GM21360 (cell line): Measurements from ENCODE around the gene ANO6.

Experiments used
- ATAC-seq: cut with Tn5 transposase; IDR thresholded peaks from one replicate; pipeline ENCODE4 v1.9.1; 2021; ENCODE audit warnings: mild to moderate bottlenecking, moderate library complexity; ENCODE audit not compliant: unreplicated experiment

ANO6 gene

DNA sequence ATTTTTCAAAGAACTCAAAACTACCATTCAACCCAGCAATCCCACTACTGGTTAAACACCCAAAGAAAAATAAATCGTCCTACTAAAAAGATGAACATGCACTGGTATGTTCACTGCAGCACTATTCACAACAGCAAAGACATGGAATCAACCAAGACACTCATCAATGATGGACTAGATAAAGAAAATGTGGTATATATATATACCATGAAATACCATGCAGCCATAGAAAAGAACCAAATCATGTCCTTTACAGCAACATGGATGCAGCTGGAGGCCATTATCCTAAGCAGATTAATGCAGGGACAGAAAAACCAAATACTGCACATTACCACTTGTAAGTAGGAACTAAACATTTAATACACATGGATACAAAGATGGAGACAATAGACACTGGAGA lies 3.8 kb upstream of the ANO6 start:
- no peak for ATAC-seq

GRCh38 chr12:45213107-45213506 lies 2.8 kb upstream of the ANO6 start:
- ATAC-seq: no peak

DNA sequence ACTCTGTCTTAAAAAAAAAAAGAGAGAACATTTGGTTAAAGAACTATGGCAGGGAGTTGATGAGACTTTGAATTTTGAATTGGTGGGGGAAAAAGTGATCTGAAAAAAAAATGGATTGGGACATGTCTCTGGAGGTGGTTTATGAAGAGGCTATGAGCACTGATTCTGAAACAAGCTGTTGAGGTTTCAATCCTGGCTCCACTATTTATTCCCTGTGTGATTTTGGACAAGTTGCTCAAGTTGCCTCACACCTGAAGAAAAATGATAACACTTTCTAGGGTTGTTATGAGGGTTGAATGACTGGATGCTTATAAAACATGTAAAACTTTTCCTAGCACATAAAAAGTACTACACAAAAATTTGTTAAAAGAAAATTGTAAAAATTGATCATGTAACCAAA lies 1.8 kb upstream of the ANO6 start:
- ATAC-seq: no peak

GRCh38 chr12:45214749-45215418 lies 1.0 kb upstream of the ANO6 start:
- ATAC-seq: no peak

- peak; percentile 39 for ATAC-seq
Measured at GRCh38 chr12:45216230-45216982, 511 bp downstream of the ANO6 start.

DNA sequence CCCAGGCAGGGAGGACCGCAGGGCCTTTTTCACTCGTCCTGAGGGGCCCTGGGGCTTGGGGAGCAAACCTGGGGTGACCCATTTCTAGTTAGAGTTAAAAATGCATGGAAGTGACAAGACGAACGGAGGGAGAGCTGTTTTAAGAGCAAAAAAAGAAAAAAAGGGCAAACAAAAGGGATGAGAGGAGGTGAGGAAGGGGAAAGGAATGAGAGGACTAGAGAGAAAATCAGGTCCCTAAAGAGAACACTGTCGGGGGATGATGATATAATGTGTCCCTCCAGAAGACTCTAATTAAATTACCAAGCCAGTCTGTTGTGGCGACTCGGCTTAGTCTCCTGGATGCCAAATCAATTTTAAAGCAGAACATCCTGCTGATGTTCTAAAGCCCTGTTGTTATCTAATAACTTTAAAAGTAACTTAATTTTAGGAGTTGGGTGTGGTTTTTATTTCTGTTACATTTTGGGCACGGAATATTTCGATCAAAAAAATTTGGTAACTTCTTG lies 1.1 kb downstream of the ANO6 start:
- ATAC-seq: no peak

DNA sequence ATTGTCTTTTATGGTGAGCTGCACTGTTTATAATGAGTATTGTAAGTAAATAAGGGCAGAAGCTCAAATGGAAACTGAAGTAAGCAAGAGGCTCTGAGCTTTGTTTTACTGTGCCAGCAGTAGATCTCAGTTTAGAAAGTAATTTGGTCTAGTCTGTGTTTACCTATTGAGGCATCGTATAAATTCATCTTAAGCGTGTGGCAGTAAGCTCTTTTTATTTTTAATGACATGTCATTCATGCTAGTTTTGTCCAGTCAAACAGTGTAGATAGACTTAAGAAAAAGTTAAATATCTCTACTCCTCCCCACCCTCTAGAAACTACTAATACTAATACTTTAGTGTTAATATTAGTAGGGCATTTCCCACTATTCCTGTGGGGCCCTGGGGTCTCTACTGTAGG lies 2.0 kb downstream of the ANO6 start:
- ATAC-seq: no peak

DNA sequence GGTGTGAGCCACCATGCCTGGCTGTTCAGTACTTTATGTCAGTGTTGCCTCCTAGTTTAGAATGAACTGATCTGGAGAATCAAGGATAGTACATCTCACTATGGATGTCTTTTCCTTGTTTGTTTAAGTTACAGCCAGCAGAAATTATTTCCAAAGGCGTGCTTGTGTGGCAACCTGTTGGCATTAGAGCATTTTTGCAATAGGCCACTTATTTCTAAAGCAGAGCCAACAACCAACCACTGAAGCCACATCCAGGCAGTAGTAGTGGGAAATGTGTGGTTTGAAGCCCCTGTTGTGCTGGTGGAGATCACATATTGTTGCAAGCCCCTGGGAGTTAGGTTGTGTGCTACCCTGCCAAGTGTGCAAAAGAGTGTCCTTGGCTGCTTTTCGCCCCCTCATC lies 3.7 kb downstream of the ANO6 start:
- no peak for ATAC-seq

- ATAC-seq: no peak
Measured at GRCh38 chr12:45220363-45220931, 4.6 kb downstream of the ANO6 start.

- no peak for ATAC-seq
Measured at GRCh38 chr12:45220969-45221368, 5.1 kb downstream of the ANO6 start.

GRCh38 chr12:45223868-45224267 lies 8.0 kb downstream of the ANO6 start:
- no peak for ATAC-seq

- no peak for ATAC-seq
Measured at GRCh38 chr12:45224311-45224710, 8.4 kb downstream of the ANO6 start.

DNA sequence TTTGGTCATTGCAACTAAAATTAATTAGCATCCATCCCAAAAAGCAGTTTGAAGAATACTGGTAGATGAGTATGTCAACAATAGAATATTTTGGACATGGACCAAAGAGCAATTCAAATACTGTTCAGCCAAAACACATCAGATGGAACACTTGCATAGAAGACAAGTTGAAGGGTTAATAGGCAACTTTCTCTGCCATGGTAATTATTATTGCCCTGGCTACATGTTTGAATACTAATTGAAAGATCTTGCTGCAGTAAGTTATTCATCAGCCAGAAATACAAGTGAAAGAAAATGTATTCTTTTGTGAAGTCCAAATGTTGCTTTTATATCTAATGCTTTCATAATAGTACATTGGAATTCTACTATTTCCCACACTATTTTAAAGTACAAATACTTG lies 10.1 kb downstream of the ANO6 start:
- no peak for ATAC-seq

GRCh38 chr12:45227316-45228067 lies 11.6 kb downstream of the ANO6 start:
- ATAC-seq: no peak

DNA sequence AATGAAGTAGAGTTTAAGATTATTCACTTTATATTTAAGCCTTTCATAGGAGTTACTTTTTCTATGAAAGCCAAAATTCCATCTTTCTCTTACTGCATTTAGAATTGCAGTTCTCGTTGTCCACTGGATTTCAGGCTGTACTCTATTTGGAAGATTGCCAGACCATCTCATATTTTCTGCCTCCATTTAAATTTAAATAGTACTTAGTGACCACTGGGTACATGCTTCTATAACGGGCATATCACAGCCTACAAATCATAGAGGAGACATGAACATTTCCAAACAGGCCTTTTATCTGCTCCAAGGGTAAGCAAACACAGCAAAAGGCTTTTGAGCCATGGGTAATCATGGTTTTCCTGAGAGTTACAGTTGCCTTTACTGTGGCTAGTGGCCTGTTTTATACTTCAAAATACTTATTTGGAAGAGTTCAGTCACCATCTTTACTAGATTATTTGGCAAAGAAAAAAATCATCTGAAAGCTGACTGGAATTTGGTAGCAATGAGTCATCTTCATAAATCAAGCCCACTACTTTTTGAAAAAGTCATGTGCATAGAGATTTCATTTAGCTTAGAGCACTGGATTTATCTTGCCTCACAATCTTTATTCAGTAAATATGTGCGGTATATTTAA lies 15.7 kb downstream of the ANO6 start:
- ATAC-seq: no peak

DNA sequence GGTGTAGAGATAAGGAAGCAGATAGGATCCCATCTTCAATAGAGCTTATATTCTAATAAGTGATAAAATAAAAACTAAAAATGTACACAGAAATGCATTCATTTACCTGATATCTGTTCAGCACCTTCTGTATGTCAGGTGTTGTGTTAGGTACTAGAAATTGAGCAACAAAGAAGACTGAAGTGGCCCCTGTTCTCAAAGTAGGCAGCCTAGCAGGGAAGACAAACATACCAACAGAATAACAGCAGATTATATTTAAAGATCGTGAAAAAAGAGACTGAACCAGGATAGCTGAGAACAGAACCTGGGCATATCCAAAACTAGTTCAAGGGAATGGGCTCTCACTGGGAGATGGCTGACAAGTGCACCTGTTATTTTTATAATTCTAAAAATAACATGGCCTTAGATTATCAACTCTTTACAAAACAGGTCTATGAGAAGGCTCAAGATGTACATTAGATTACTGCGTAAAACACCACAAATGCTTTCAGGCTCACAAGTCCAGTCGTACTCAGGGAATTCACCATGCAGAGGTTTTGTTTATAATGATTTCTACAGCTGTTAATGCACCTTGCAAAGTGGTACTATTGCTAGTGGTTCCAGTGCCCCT lies 16.4 kb downstream of the ANO6 start:
- no peak for ATAC-seq

DNA sequence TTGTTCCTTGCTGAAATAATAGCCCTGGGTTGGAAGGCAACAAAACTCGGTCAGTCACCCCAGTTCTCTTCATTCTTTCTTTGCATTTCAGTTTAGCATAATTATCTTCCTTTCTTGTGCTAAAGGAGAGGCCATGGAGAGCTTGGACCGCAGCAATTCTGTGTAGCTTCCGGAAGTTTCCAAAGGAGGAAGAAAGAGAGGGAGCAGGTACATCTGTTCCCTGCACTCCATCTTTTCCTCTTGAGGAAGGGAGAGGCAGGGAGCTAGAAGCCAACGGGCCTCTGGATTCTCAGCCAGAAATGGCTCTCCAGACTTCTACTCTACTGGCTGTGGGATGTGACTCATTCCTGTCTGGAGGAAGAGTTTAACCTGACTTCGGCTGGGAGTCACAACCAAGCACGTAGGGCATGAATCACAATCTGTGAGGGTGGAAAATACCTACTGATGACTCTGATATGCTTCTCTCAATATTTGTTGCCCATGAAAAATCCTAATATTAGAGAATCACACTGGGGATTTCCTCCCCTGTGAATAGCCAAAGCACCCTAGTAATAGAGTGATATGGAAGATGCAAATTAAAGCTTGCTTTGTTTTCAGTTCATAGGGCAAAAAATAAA lies 17.0 kb downstream of the ANO6 start:
- peak; percentile 54 for ATAC-seq

GRCh38 chr12:45234139-45234865 lies 18.4 kb downstream of the ANO6 start:
- peak; percentile 41 for ATAC-seq
